IMR-90 (cell line): Measurements from ENCODE around the gene COL18A1. TPM values are rescaled to one million over a fixed set of nuclear protein-coding genes. Genes with fewer than 3 reads are reported as not detected.
"Not testable (repeated sequence)": the region's sequence is repeated elsewhere in the genome, so short reads cannot be mapped to it uniquely, and the experiment has no call there.

Source experiments
- ATAC-seq: fragments of 200-7000 bp; cut with Tn5 transposase; 2 replicates; pipeline ENCODE4 v1.9.1; 2020; ENCODE audit warnings: low read depth, mild to moderate bottlenecking, moderate library complexity
- BruUV-seq: library from RNA; stranded (reverse); fragments of 400-500 nt; replicated peaks from 2 replicates; lab custom pipeline; 2021; lab: Mats Ljungman, UMichigan
- CTCF ChIA-PET: fragments of 300-600 bp; formaldehyde crosslinking; extraction: SDS; loops from one replicate; lab custom pipeline; 2021; ENCODE audit warnings: antibody characterized with exemption; lab: Yijun Ruan, JAX
- POLR2A ChIA-PET: fragments of 300-600 bp; sonication (Branson Sonifier 250); formaldehyde crosslinking; loops from one replicate; lab custom pipeline; 2022; ENCODE audit warnings: antibody characterized with exemption; ENCODE audit not compliant: unreplicated experiment; lab: Charles Lee
- DNase-seq: peaks from one replicate; pipeline ENCODE4 v3.0.0; 2013
- H2AFZ ChIP-seq: replicated peaks from 2 replicates; pipeline ENCODE3; 2013; ENCODE audit warnings: low read length, mild to moderate bottlenecking; ENCODE audit not compliant: poor library complexity
- H2AK5ac ChIP-seq: 2 replicates; pipeline ENCODE4 v1.6.1; 2013; ENCODE audit warnings: low read depth, low read length, inconsistent platforms
- H2AK9ac ChIP-seq: replicated peaks from 2 replicates; pipeline ENCODE3; 2013; ENCODE audit warnings: mild to moderate bottlenecking, low read depth, low read length, moderate library complexity; ENCODE audit not compliant: poor library complexity
- H2BK120ac ChIP-seq: 2 replicates; pipeline ENCODE4 v1.6.1; 2013; ENCODE audit warnings: low read depth, low read length, inconsistent platforms
- H2BK15ac ChIP-seq: 3 replicates; pipeline ENCODE4 v1.6.1; 2013; ENCODE audit warnings: low read depth, low read length, inconsistent platforms
- H2BK20ac ChIP-seq: 2 replicates; pipeline ENCODE4 v1.6.1; 2013; ENCODE audit warnings: low read depth, mild to moderate bottlenecking, inconsistent platforms, low read length, moderate library complexity
- H2BK5ac ChIP-seq: 2 replicates; pipeline ENCODE4 v1.6.1; 2013; ENCODE audit warnings: mild to moderate bottlenecking, low read depth, low read length, inconsistent platforms; ENCODE audit not compliant: poor library complexity, severe bottlenecking
- H3K14ac ChIP-seq: replicated peaks from 2 replicates; pipeline ENCODE4 v1.6.1; 2013; ENCODE audit warnings: low read depth, low read length, inconsistent platforms
- H3K18ac ChIP-seq: 2 replicates; pipeline ENCODE4 v1.6.1; 2013; ENCODE audit warnings: low read depth, low read length, control low read depth
- H3K23ac ChIP-seq: 2 replicates; pipeline ENCODE4 v1.6.1; 2013; ENCODE audit warnings: low read depth, low read length, inconsistent platforms
- H3K27ac ChIP-seq: 2 replicates; pipeline ENCODE4 v1.5.1; 2013; ENCODE audit warnings: mild to moderate bottlenecking, control low read depth, low read length; ENCODE audit not compliant: insufficient read depth
- H3K27me3 ChIP-seq: 2 replicates; pipeline ENCODE4 v1.6.1; 2013; ENCODE audit warnings: low read length; ENCODE audit not compliant: control insufficient read depth, insufficient read depth
- H3K36me3 ChIP-seq: 2 replicates; pipeline ENCODE4 v1.6.1; 2013; ENCODE audit warnings: low read length, mixed read lengths; ENCODE audit not compliant: control insufficient read depth, insufficient read depth
- H3K4ac ChIP-seq: 2 replicates; pipeline ENCODE4 v1.6.1; 2013; ENCODE audit warnings: low read depth, low read length, inconsistent platforms
- H3K4me1 ChIP-seq: 2 replicates; pipeline ENCODE4 v1.6.1; 2013; ENCODE audit warnings: low read length, mixed read lengths; ENCODE audit not compliant: control insufficient read depth, insufficient read depth
- H3K4me2 ChIP-seq: 2 replicates; pipeline ENCODE4 v1.6.1; 2013; ENCODE audit warnings: low read depth, mild to moderate bottlenecking, control low read depth, low read length, moderate library complexity
- H3K4me3 ChIP-seq: 2 replicates; pipeline ENCODE4 v1.5.1; 2013; ENCODE audit warnings: low read depth, mild to moderate bottlenecking, control low read depth, low read length, moderate library complexity; ENCODE audit not compliant: insufficient read depth
- H3K56ac ChIP-seq: 2 replicates; pipeline ENCODE4 v1.6.1; 2013; ENCODE audit warnings: low read length, inconsistent platforms; ENCODE audit not compliant: insufficient read depth; ENCODE audit errors: extremely low read depth
- H3K79me1 ChIP-seq, 2 experiments: 2 replicates each; pipeline ENCODE4 v1.6.1; 2013; ENCODE audit warnings: low read length in 2 of 2, inconsistent platforms in 1 of 2, low read depth in 1 of 2
- H3K9ac ChIP-seq: 2 replicates; pipeline ENCODE4 v1.6.1; 2013; ENCODE audit warnings: low read depth, low read length, control low read depth
- H3K9me1 ChIP-seq: 2 replicates; pipeline ENCODE4 v1.6.1; 2013; ENCODE audit warnings: low read length, inconsistent platforms; ENCODE audit not compliant: insufficient read depth
- H3K9me3 ChIP-seq: 2 replicates; pipeline ENCODE4 v1.6.1; 2013; ENCODE audit warnings: low read length; ENCODE audit not compliant: control insufficient read depth, insufficient read depth
- H4K20me1 ChIP-seq: 2 replicates; pipeline ENCODE4 v1.6.1; 2013; ENCODE audit warnings: low read length, inconsistent platforms; ENCODE audit not compliant: insufficient read depth
- H4K5ac ChIP-seq: 2 replicates; pipeline ENCODE4 v1.6.1; 2013; ENCODE audit warnings: mild to moderate bottlenecking, low read depth, low read length, control low read depth
- H4K8ac ChIP-seq, 2 experiments: 2 replicates each; pipeline ENCODE4 v1.6.1; 2013; ENCODE audit warnings: low read depth in 2 of 2, low read length in 2 of 2, control low read depth in 1 of 2, inconsistent platforms in 1 of 2
- H4K91ac ChIP-seq: 2 replicates; pipeline ENCODE4 v1.6.1; 2013; ENCODE audit warnings: low read depth, low read length, inconsistent platforms; ENCODE audit not compliant: insufficient read depth
- WGBS, 2 experiments: methylation state at CpG; one replicate each; pipeline versions ENCODE4 v1.1.5 to v1.1.7; 2013; ENCODE audit warnings: missing lambda C conversion rate in 2 of 2; ENCODE audit not compliant: insufficient read length in 1 of 2; ENCODE audit errors: extremely low coverage in 2 of 2; 5-methylcytosine and 5-hydroxymethylcytosine counted together
- dilution Hi-C: fragments of 300-500 bp; cut with HindIII; formaldehyde crosslinking; loops from one replicate; pipeline ENCODE4 v1.14.3; 2018; ENCODE audit warnings: low sequenced_read_pairs; ENCODE audit not compliant: unreplicated experiment
- in situ Hi-C: fragments of 300-500 bp; cut with MboI; formaldehyde crosslinking; loops from 3 replicates; pipeline ENCODE4 v1.14.3; 2019; ENCODE audit warnings: low sequenced_read_pairs, inconsistent platforms, mixed read lengths
- intact Hi-C: fragments of 100-400 bp; cut with micrococcal nuclease; formaldehyde crosslinking; loops from 2 replicates; pipeline ENCODE4 v1.10.0; 2022
- polyA plus RNA-seq, 3 experiments: library from polyadenylated mRNA; depleted of rRNA; stranded (reverse); fragments of >200 nt; gene quantifications; 2 replicates each; pipeline ENCODE4 v1.2.3, GENCODE V29; 2012; ENCODE audit warnings: low replicate concordance in 1 of 3
- total RNA-seq: library from RNA; depleted of rRNA; stranded (reverse); fragments of >200 nt; gene quantifications from 2 replicates; pipeline ENCODE4 v1.2.3, GENCODE V29; 2012

The COL18A1 gene
- total and polyA plus RNA-seq, 2 of the 4 experiments (the other 2 are of a cell fraction), result 4.3 to 46.7 TPM

GRCh38 chr21:45503226-45503625 lies 98.3 kb downstream of the COL18A1 start:
- H3K9me1 ChIP-seq, H2BK5ac ChIP-seq, H2AFZ ChIP-seq, dilution Hi-C loops, H3K18ac ChIP-seq, H3K27me3 ChIP-seq, H3K4me3 ChIP-seq, POLR2A ChIA-PET, H2AK5ac ChIP-seq, H3K9me3 ChIP-seq, CTCF ChIA-PET, H2AK9ac ChIP-seq, H4K20me1 ChIP-seq, ATAC-seq, H3K9ac ChIP-seq, H2BK15ac ChIP-seq, H4K8ac ChIP-seq, H3K4me1 ChIP-seq, H4K91ac ChIP-seq, H2BK120ac ChIP-seq, BruUV-seq, H3K14ac ChIP-seq, DNase-seq, H3K4me2 ChIP-seq, H3K27ac ChIP-seq, H2BK20ac ChIP-seq, H3K79me1 ChIP-seq, H4K5ac ChIP-seq, H3K4ac ChIP-seq, intact Hi-C loops, in situ Hi-C loops, H3K56ac ChIP-seq, H3K23ac ChIP-seq: not testable (repeated sequence)
- peaks cover 44% of the 10 kb centered on the region for H3K36me3 ChIP-seq
- no CpG with 5 or more reads among the region's 4 CpGs for WGBS, 2 experiments
